Immature natural killer cell (primary cell): ENCODE results near the gene GARIN6. TPM values are rescaled to one million over a fixed set of nuclear protein-coding genes. Genes with fewer than 3 reads are reported as not detected.
"Not testable (repeated sequence)": the region's sequence is repeated elsewhere in the genome, so short reads cannot be mapped to it uniquely, and the experiment has no call there.

Experiments
- DNase-seq, 3 donors: peaks; one replicate each; pipeline ENCODE4 v3.0.0; 2022; ENCODE audit warnings: mixed read lengths in 1 of 3
- H3K27ac Mint-ChIP-seq, 6 donors: one replicate each; pipeline ENCODE4 v1.8.0; 2020; ENCODE audit warnings: mixed read lengths in 6 of 6, mild to moderate bottlenecking in 5 of 6, inconsistent platforms in 4 of 6, moderate library complexity in 3 of 6
- H3K27me3 Mint-ChIP-seq, 3 donors: one replicate each; pipeline ENCODE4 v1.8.0; 2020 to 2021; ENCODE audit warnings: low read depth in 3 of 3, mild to moderate bottlenecking in 3 of 3, mixed read lengths in 3 of 3, moderate library complexity in 3 of 3, inconsistent platforms in 1 of 3
- H3K36me3 Mint-ChIP-seq, 3 donors: one replicate each; pipeline ENCODE4 v1.8.0; 2020; ENCODE audit warnings: mixed read lengths in 3 of 3, inconsistent platforms in 2 of 3, mild to moderate bottlenecking in 2 of 3
- H3K4me1 Mint-ChIP-seq, 2 donors: one replicate each; pipeline ENCODE4 v1.8.0; 2020; ENCODE audit warnings: inconsistent platforms in 2 of 2, mild to moderate bottlenecking in 2 of 2, mixed read lengths in 2 of 2, moderate library complexity in 1 of 2
- H3K4me3 Mint-ChIP-seq, 5 donors: one replicate each; pipeline ENCODE4 v1.8.0; 2020; ENCODE audit warnings: mild to moderate bottlenecking in 5 of 5, mixed read lengths in 5 of 5, inconsistent platforms in 3 of 5, moderate library complexity in 3 of 5
- H3K9me3 Mint-ChIP-seq, 6 donors: one replicate each; pipeline ENCODE4 v1.8.0; 2020; ENCODE audit warnings: mild to moderate bottlenecking in 6 of 6, mixed read lengths in 6 of 6, inconsistent platforms in 4 of 6, moderate library complexity in 3 of 6
- polyA plus RNA-seq, 3 donors: library from polyadenylated mRNA; unstranded; fragments of 300-500 nt; fragmentation: Illumina TruSeq; gene quantifications; one replicate each; pipeline ENCODE4 v1.2.3, GENCODE V29; 2021

The GARIN6 gene
- polyA plus RNA-seq = not detected

DNA sequence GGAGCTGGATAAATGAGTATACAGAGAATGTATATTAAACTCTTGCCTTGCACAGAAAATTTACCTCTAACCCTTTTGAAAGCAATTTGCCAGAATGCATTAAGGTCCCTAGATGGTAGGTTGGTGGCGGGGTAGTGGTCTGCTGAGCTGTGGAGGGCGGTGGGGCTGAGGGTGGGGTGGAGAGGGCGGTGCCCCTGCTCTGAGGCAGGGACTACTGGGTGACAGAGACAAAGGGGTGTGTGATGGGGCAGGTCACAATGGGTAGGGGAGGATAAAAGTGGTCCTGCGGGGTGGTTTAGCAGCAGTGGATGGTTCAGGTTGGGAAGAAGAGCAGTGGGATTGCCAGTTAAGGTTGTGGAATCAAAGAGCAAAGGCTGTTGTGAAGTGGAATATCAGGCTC lies at the start of gene GARIN6:
GARIN6 (plus strand) TSS at position 301 of the 400 bp plus-strand sequence. CDS start 422 bp downstream, outside the sequence.
- H3K27me3 Mint-ChIP-seq = peaks cover 0 to 1% (median 0%) of the 10 kb centered on the region in 3 donors
- H3K4me3 Mint-ChIP-seq = no peak within 1 kb of the TSS
- no peaks in the 10 kb centered on the region for H3K4me1 Mint-ChIP-seq
- peaks cover 0 to 11% (median 2%) of the 10 kb centered on the region in 6 donors for H3K9me3 Mint-ChIP-seq
- H3K27ac Mint-ChIP-seq = no peak within 1 kb of the TSS
- H3K36me3 Mint-ChIP-seq = no peaks in the 10 kb centered on the region
- no peak for DNase-seq

- Mint-ChIP-seq H3K36me3 (no peaks in the 10 kb centered on the region), H3K27me3 (no peaks in the 10 kb centered on the region), H3K27ac (no peak overlapping the region), H3K9me3 (peaks cover 6 to 36% (median 9%) of the 10 kb centered on the region in 6 donors), H3K4me3 (no peak overlapping the region), H3K4me1 (no peaks in the 10 kb centered on the region)
- no peak for DNase-seq
These were observed 48.8 kb upstream of the GARIN6 start for GRCh38 chr12:99598785-99599184.

GRCh38 chr12:99600388-99600787 lies 47.2 kb upstream of the GARIN6 start:
- Mint-ChIP-seq H3K9me3 (peaks cover 6 to 34% (median 9%) of the 10 kb centered on the region in 6 donors), H3K27me3 (no peaks in the 10 kb centered on the region), H3K4me1 (no peaks in the 10 kb centered on the region), H3K36me3 (no peaks in the 10 kb centered on the region), H3K27ac (no peak overlapping the region), H3K4me3 (no peak overlapping the region)
- DNase-seq = no peak

GRCh38 chr12:99609455-99610181 lies 37.9 kb upstream of the GARIN6 start:
- no peak overlapping the region for H3K27ac Mint-ChIP-seq
- H3K4me1 Mint-ChIP-seq = no peaks in the 10 kb centered on the region
- no peaks in the 10 kb centered on the region for H3K27me3 Mint-ChIP-seq
- peaks cover 4 to 39% (median 17%) of the 10 kb centered on the region in 6 donors for H3K9me3 Mint-ChIP-seq
- no peaks in the 10 kb centered on the region for H3K36me3 Mint-ChIP-seq
- DNase-seq = no peak
- no peak overlapping the region for H3K4me3 Mint-ChIP-seq

- no peak overlapping the region for H3K4me3 Mint-ChIP-seq
- DNase-seq = no peak
- no peaks in the 10 kb centered on the region for H3K36me3 Mint-ChIP-seq
- no peaks in the 10 kb centered on the region for H3K4me1 Mint-ChIP-seq
- H3K27me3 Mint-ChIP-seq = no peaks in the 10 kb centered on the region
- no peak overlapping the region for H3K27ac Mint-ChIP-seq
- H3K9me3 Mint-ChIP-seq = peaks cover 5 to 46% (median 26%) of the 10 kb centered on the region in 6 donors
These were observed 36.4 kb upstream of the GARIN6 start for GRCh38 chr12:99611117-99611516.

GRCh38 chr12:99611599-99611998 lies 36.0 kb upstream of the GARIN6 start:
- H3K36me3 Mint-ChIP-seq = no peaks in the 10 kb centered on the region
- DNase-seq = no peak
- peaks cover 0 to 1% (median 0%) of the 10 kb centered on the region in 3 donors for H3K27me3 Mint-ChIP-seq
- H3K4me1 Mint-ChIP-seq = no peaks in the 10 kb centered on the region
- no peak overlapping the region for H3K27ac Mint-ChIP-seq
- peaks cover 5 to 51% (median 26%) of the 10 kb centered on the region in 6 donors for H3K9me3 Mint-ChIP-seq
- H3K4me3 Mint-ChIP-seq = no peak overlapping the region

- Mint-ChIP-seq H3K9me3 (peaks cover 9 to 70% (median 21%) of the 10 kb centered on the region in 6 donors), H3K4me3 (no peak overlapping the region), H3K27ac (no peak overlapping the region), H3K27me3 (peaks cover 0 to 3% (median 1%) of the 10 kb centered on the region in 3 donors), H3K36me3 (no peaks in the 10 kb centered on the region), H3K4me1 (no peaks in the 10 kb centered on the region)
- no peak for DNase-seq
These were observed 28.9 kb upstream of the GARIN6 start for GRCh38 chr12:99618657-99619056.

- no peaks in the 10 kb centered on the region for H3K4me1 Mint-ChIP-seq
- H3K27ac Mint-ChIP-seq = no peak overlapping the region
- H3K4me3 Mint-ChIP-seq = no peak overlapping the region
- H3K27me3 Mint-ChIP-seq = peaks cover 1 to 3% (median 3%) of the 10 kb centered on the region in 3 donors
- no peak for DNase-seq
- H3K36me3 Mint-ChIP-seq = no peaks in the 10 kb centered on the region
- peaks cover 9 to 66% (median 19%) of the 10 kb centered on the region in 6 donors for H3K9me3 Mint-ChIP-seq
These were observed 28.0 kb upstream of the GARIN6 start for GRCh38 chr12:99619389-99620158.

- Mint-ChIP-seq H3K9me3 (peaks cover 7 to 61% (median 17%) of the 10 kb centered on the region in 6 donors), H3K4me3 (no peak overlapping the region), H3K36me3 (no peaks in the 10 kb centered on the region), H3K27ac (no peak overlapping the region), H3K4me1 (no peaks in the 10 kb centered on the region), H3K27me3 (peaks cover 1 to 3% (median 3%) of the 10 kb centered on the region in 3 donors)
- no peak for DNase-seq
These were observed 27.4 kb upstream of the GARIN6 start for GRCh38 chr12:99620159-99620479.

DNA sequence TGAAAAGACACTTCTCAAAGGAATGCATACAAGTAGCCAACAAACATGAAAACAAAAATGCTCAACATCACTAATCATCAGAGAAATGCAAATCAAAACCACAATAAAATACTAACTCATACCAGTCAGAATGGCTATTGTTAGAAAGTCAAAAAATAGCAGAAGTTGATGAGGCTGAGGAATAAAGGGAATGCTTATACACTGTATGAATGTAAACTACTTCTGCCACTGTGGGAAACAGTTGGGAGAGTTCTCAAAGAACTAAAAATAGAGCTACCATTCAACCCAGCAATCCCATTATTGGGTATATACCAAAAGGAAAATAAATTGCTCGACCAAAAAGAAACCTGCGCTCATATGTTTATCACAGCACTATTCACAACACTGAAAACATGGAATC lies 23.0 kb upstream of the GARIN6 start:
- H3K9me3 Mint-ChIP-seq = peaks cover 6 to 37% (median 10%) of the 10 kb centered on the region in 6 donors
- not testable (repeated sequence) for H3K4me3 Mint-ChIP-seq, DNase-seq, H3K36me3 Mint-ChIP-seq, H3K4me1 Mint-ChIP-seq, H3K27me3 Mint-ChIP-seq, H3K27ac Mint-ChIP-seq

GRCh38 chr12:99627459-99627858 lies 20.1 kb upstream of the GARIN6 start:
- H3K27ac Mint-ChIP-seq = no peak overlapping the region
- DNase-seq = no peak
- H3K36me3 Mint-ChIP-seq = no peaks in the 10 kb centered on the region
- peaks cover 0 to 3% (median 0%) of the 10 kb centered on the region in 3 donors for H3K27me3 Mint-ChIP-seq
- H3K4me3 Mint-ChIP-seq = no peak overlapping the region
- H3K4me1 Mint-ChIP-seq = no peaks in the 10 kb centered on the region
- peaks cover 1 to 17% (median 7%) of the 10 kb centered on the region in 6 donors for H3K9me3 Mint-ChIP-seq

DNA sequence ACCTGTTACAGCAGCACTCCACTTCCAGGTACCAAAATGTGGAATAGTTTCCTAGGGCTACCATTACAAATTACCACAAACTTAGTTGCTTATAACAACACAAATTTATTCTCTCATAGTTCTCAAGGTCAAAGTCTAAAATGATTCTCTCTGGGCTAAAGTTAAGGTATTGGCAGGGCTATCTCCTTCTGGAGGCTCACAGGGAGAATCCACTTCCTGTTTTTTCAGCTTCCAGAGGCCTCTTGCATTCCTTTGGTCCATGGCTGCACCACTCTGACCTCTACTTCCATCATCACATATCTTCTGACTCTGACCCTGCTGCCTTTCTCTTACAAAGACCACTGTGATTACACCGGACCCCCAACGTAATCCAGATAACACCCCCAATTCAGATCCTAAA lies 2.9 kb upstream of the GARIN6 start:
- Mint-ChIP-seq H3K4me1 (no peaks in the 10 kb centered on the region), H3K4me3 (no peak overlapping the region), H3K27ac (no peak overlapping the region), H3K27me3 (peaks cover 0 to 1% (median 0%) of the 10 kb centered on the region in 3 donors), H3K9me3 (peaks cover 2 to 11% (median 6%) of the 10 kb centered on the region in 6 donors), H3K36me3 (no peaks in the 10 kb centered on the region)
- DNase-seq = no peak

- no peaks in the 10 kb centered on the region for H3K4me1 Mint-ChIP-seq
- no peaks in the 10 kb centered on the region for H3K36me3 Mint-ChIP-seq
- H3K27ac Mint-ChIP-seq = no peak overlapping the region
- H3K27me3 Mint-ChIP-seq = no peaks in the 10 kb centered on the region
- DNase-seq = no peak
- H3K9me3 Mint-ChIP-seq = peaks cover 0 to 11% (median 1%) of the 10 kb centered on the region in 6 donors
- H3K4me3 Mint-ChIP-seq = no peak overlapping the region
These were observed 630 bp downstream of the GARIN6 start for GRCh38 chr12:99648183-99648582.

DNA sequence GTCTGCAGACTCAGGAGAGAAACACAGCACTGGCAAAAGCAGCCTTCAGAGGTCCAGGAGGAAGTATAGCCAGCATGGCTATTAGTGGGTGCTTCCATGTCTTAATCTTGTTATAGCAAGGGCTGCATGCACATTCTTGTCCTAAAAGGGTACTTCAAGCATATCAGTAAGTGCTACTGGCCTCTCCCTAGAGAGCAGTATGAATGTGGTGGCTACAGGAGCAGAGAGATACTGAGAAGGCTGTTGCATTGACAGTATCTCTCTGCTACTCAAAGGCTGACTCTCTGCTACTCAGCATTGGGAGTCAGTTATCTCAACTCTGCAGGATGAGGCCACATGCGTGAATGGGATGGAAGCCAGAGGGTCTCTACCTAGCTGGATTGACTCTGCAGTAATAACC lies 2.0 kb downstream of the GARIN6 start:
- Mint-ChIP-seq H3K27me3 (no peaks in the 10 kb centered on the region), H3K36me3 (no peaks in the 10 kb centered on the region), H3K4me1 (no peaks in the 10 kb centered on the region), H3K9me3 (peaks cover 0 to 14% (median 1%) of the 10 kb centered on the region in 6 donors), H3K4me3 (no peak overlapping the region), H3K27ac (no peak overlapping the region)
- DNase-seq = no peak
